Prostate gland (tissue), 2 donors: ENCODE measurements around the gene COLEC12. TPM values are rescaled to one million over a fixed set of nuclear protein-coding genes. Genes with fewer than 3 reads are reported as not detected.

Experiments used
- DNase-seq: peaks from one replicate; pipeline ENCODE4 v3.0.0-alpha.2; 2019; ENCODE audit warnings: low spot score
- H3K27ac ChIP-seq, 2 donors: fragments of 200-600 bp; sonication (generic); 2 replicates each; pipeline ENCODE4 v1.5.1; 2017 to 2019
- H3K27me3 ChIP-seq: fragments of 200-600 bp; sonication (generic); replicated peaks from 2 replicates; pipeline ENCODE4 v1.5.1; 2019; ENCODE audit not compliant: insufficient read depth
- H3K36me3 ChIP-seq, 2 donors: fragments of 200-600 bp; sonication (generic); 1 replicate in 1 of 2; 2 replicates in 1 of 2; pipeline versions ENCODE4 v1.5.1 to v1.8.1; 2017 to 2019
- H3K4me1 ChIP-seq: fragments of 200-600 bp; sonication (generic); replicated peaks from 2 replicates; pipeline ENCODE4 v1.5.1; 2019
- H3K4me3 ChIP-seq, 2 donors: fragments of 200-600 bp; sonication (generic); 2 replicates each; pipeline ENCODE4 v1.5.1; 2017 to 2019
- H3K9me3 ChIP-seq: fragments of 200-600 bp; sonication (generic); 2 replicates; pipeline ENCODE4 v1.5.1; 2017
- POLR2A ChIP-seq: fragments of 450-650 bp; IDR thresholded peaks from one replicate; pipeline ENCODE4 v1.6.1; 2016; ENCODE audit warnings: antibody characterized with exemption, mild to moderate bottlenecking
- POLR2AphosphoS5 ChIP-seq: sonication (generic); formaldehyde crosslinking; IDR thresholded peaks from one replicate; pipeline ENCODE4 v1.6.1; 2017; ENCODE audit warnings: antibody characterized with exemption
- WGBS: methylation state at CpG from one replicate; pipeline ENCODE4 v1.1.5; 2018; 5-methylcytosine and 5-hydroxymethylcytosine counted together
- intact Hi-C: fragments of 100-400 bp; cut with DNase I; formaldehyde crosslinking; loops from one replicate; pipeline ENCODE4 v1.14.2; 2022
- total RNA-seq, 2 donors: library from RNA; depleted of rRNA; stranded (reverse); fragments of >200 nt; gene quantifications; one replicate each; pipeline ENCODE4 v1.1.0, GENCODE V29; 2016
- TF ChIP-seq, protein P1 (sequence below), 4 experiments: fragments of 200-600 bp in 2 of 4; fragments of 450-650 bp in 2 of 4; sonication (generic) in 2 of 4; IDR thresholded peaks; 1 replicate in 3 of 4; 2 replicates in 1 of 4; pipeline ENCODE4 v1.5.1; 2016 to 2019; ENCODE audit warnings: antibody characterized with exemption in 4 of 4, mild to moderate bottlenecking in 2 of 4, moderate library complexity in 2 of 4

Gene COLEC12
- total RNA-seq, 2 donors from 2014 or later = 11.1 to 35.0 TPM

DNA sequence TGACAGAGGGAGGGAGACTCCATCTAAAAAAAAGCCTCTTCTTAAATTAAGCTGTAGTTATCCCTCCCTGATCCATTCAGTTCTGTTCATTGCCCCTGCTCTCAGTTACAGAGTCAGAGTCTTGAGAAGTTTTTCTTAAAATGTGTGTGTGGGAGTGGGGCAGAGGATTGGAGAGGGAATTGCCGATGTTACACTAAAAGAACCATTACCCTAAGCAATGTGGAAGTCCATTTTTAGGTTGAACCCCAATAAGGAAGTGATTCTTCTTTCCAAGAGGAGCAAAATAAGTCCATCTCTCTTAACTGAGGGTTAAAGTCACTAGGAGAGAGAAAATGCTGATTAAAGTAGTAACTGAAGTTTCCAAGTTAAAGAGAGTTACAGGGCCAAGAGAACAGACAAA, 211.5 kb downstream of the COLEC12 start:
- TF ChIP-seq, protein P1, sequence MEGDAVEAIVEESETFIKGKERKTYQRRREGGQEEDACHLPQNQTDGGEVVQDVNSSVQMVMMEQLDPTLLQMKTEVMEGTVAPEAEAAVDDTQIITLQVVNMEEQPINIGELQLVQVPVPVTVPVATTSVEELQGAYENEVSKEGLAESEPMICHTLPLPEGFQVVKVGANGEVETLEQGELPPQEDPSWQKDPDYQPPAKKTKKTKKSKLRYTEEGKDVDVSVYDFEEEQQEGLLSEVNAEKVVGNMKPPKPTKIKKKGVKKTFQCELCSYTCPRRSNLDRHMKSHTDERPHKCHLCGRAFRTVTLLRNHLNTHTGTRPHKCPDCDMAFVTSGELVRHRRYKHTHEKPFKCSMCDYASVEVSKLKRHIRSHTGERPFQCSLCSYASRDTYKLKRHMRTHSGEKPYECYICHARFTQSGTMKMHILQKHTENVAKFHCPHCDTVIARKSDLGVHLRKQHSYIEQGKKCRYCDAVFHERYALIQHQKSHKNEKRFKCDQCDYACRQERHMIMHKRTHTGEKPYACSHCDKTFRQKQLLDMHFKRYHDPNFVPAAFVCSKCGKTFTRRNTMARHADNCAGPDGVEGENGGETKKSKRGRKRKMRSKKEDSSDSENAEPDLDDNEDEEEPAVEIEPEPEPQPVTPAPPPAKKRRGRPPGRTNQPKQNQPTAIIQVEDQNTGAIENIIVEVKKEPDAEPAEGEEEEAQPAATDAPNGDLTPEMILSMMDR (IDR thresholded peaks at IDR 0.05) = no peak
- TF ChIP-seq POLR2A = no peak
- TF ChIP-seq POLR2AphosphoS5 = no peak
- no peak overlapping the region for H3K27ac ChIP-seq
- 85% methylated on average over 1 of the region's 1 CpG for WGBS
- no peaks in the 10 kb centered on the region for H3K27me3 ChIP-seq
- no peak overlapping the region for H3K4me3 ChIP-seq
- no peaks in the 10 kb centered on the region for H3K4me1 ChIP-seq
- no peaks in the 10 kb centered on the region for H3K36me3 ChIP-seq
- no peak for DNase-seq
- H3K9me3 ChIP-seq = no peaks in the 10 kb centered on the region
- intact Hi-C loops = loop anchor here (10.0 kb wide), 1 partner anchor 546 kb away; no protein-coding TSS in a partner anchor

DNA sequence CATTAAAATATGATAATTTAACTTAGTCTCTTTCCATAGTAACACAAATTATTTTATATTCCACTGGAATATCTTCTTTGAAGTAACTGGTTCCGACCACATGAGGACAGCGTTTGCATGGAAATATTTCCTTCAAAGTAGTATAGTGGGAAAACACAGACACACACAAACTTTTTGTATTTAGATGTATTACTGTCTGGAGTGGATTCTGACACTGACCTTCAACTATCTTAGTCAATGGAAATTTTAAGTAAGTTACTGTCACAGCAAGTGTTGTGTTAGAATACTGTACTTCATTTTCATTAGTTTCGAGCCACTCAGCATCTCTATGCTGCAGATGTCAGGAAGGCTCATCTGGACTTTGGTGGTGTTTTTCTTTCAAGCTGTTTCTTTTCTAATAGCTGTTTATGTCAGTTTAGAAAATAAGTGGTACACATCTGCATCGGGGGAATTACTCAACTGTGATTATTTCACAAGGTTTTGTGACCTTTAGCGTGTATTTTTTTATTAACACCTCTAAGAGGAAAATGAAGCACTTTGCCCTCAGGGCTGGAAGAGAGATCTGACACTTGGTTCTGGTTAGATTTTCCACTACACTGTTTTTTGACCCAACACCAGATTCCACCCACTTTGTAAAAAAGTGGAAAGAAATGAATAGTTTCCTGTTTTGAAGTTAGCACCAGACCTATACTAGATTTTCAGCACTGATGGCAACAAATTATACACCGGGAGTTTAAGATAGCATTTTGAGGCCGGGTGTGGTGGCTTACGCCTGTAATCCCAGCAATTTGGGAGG, 213.8 kb downstream of the COLEC12 start:
- Histone ChIP-seq H3K9me3 (no peaks in the 10 kb centered on the region), H3K4me1 (no peaks in the 10 kb centered on the region), H3K27me3 (no peaks in the 10 kb centered on the region), H3K36me3 (no peaks in the 10 kb centered on the region), H3K27ac (no peak overlapping the region), H3K4me3 (no peak overlapping the region)
- WGBS = 66% methylated on average over 8 of the region's 8 CpGs
- no peak for DNase-seq
- peak; percentile 16 for TF ChIP-seq POLR2AphosphoS5
- TF ChIP-seq POLR2A = no peak
- TF ChIP-seq, protein P1 (IDR thresholded peaks at IDR 0.05) = peak in 3 of 4 experiments; percentile 39 to 76 (median 70)
- intact Hi-C loops = loop anchor here (2.0 to 10.0 kb wide), 2 partner anchors 330 to 548 kb away; no protein-coding TSS in a partner anchor

DNA sequence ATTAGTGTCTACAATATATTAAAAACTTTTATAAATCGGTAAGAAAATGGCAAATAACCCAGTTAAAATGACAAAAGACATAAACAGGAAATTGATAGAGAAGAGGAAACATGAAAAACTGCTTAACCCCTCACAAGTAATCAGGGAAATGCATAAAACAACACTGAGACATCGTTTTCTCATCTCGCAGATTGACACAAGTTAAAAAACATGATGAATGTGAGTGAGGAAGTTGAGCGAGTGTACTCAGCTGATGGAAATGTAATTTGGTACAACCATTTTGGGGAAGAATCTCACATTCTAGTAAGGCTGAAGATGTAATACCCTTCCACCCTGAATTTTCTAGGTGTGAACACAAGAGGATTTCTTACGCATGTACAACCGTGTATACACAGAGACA, 214.7 kb downstream of the COLEC12 start:
- no peak overlapping the region for H3K27ac ChIP-seq
- 77% methylated on average over 6 of the region's 6 CpGs for WGBS
- H3K4me1 ChIP-seq = no peaks in the 10 kb centered on the region
- TF ChIP-seq POLR2AphosphoS5 (no peak), POLR2A (no peak)
- TF ChIP-seq, protein P1 (IDR thresholded peaks at IDR 0.05) = no peak
- H3K4me3 ChIP-seq = no peak overlapping the region
- H3K27me3 ChIP-seq = no peaks in the 10 kb centered on the region
- DNase-seq = no peak
- no peaks in the 10 kb centered on the region for H3K9me3 ChIP-seq
- intact Hi-C loops = loop anchor here (2.0 to 10.0 kb wide), 2 partner anchors 331 to 549 kb away; no protein-coding TSS in a partner anchor
- no peaks in the 10 kb centered on the region for H3K36me3 ChIP-seq

DNA sequence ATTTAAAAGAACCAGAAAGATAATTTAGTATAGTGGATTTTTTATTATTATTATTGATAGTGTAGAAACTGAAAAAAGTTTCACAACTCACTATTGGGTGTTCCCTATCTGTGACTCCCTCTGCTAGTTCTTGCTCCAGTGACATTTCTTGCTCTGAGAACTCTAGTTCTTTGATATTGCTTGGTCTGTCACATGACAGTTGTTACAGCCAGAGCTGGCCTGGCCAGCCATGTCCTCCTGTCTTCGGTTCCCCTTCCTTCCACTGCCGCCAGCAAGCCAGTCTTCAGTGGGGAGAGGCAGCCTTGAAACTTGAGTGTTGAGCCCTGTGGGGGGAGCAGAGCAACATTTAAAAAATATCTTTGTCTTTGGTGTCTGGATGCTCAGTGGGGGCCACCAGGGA, 225.0 kb downstream of the COLEC12 start:
- no peaks in the 10 kb centered on the region for H3K9me3 ChIP-seq
- intact Hi-C loops = no loop called here
- no peak overlapping the region for H3K27ac ChIP-seq
- DNase-seq = no peak
- no peak overlapping the region for H3K4me3 ChIP-seq
- H3K36me3 ChIP-seq = no peaks in the 10 kb centered on the region
- H3K4me1 ChIP-seq = no peaks in the 10 kb centered on the region
- WGBS = 80% methylated on average over 2 of the region's 2 CpGs
- no peak for TF ChIP-seq POLR2A
- TF ChIP-seq POLR2AphosphoS5 = no peak
- TF ChIP-seq, protein P1 (IDR thresholded peaks at IDR 0.05) = no peak
- no peaks in the 10 kb centered on the region for H3K27me3 ChIP-seq

DNA sequence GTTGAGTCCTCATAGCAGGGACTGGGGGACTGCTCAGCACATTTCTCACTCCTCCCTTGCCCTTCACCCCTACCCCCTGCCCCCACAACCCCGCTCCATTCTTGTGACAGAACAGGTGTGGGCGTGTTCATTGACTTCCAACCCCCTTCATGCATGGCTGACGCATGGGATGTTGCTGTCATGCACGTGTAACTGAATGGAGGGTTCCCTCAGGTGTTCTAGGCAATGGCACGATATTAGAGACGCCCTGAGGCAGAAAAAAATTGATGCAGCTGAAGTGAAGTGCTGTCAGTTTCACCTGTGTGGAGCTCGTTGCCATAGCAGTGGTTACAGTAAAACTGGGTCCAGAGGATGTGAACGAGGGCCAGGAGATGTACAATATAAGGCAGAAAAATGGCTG, 226.2 kb downstream of the COLEC12 start:
- intact Hi-C loops = no loop called here
- TF ChIP-seq POLR2A = no peak
- no peak for TF ChIP-seq POLR2AphosphoS5
- TF ChIP-seq, protein P1 (IDR thresholded peaks at IDR 0.05) = no peak

More for the DNA sequence above, 226.2 kb downstream of the COLEC12 start:
- Histone ChIP-seq H3K36me3 (no peaks in the 10 kb centered on the region), H3K4me1 (no peaks in the 10 kb centered on the region), H3K27me3 (no peaks in the 10 kb centered on the region), H3K27ac (no peak overlapping the region), H3K9me3 (no peaks in the 10 kb centered on the region), H3K4me3 (no peak overlapping the region)
- WGBS = 67% methylated on average over 8 of the region's 8 CpGs
- DNase-seq = no peak
